GM18526 (cell line): ENCODE results near the gene PSEN1.

Experiments used
- POLR2A ChIP-seq: IDR thresholded peaks from 3 replicates; pipeline ENCODE4 v1.6.1; 2011; ENCODE audit not compliant: insufficient read length; ENCODE audit errors: extremely low read depth

The PSEN1 gene

GRCh38 chr14:73250781-73251500 is 114.6 kb downstream of the PSEN1 start:
- TF ChIP-seq POLR2A = no peak

- no peak for TF ChIP-seq POLR2A
Observed at GRCh38 chr14:73251516-73252215, 115.4 kb downstream of the PSEN1 start.

GRCh38 chr14:73252491-73253322 is 116.4 kb downstream of the PSEN1 start:
- TF ChIP-seq POLR2A = no peak

GRCh38 chr14:73253323-73253610 is 117.0 kb downstream of the PSEN1 start:
- no peak for TF ChIP-seq POLR2A

GRCh38 chr14:73253721-73254120 is 117.4 kb downstream of the PSEN1 start:
- TF ChIP-seq POLR2A = no peak

- no peak for TF ChIP-seq POLR2A
Observed at GRCh38 chr14:73254247-73255004, 118.1 kb downstream of the PSEN1 start.

GRCh38 chr14:73255005-73255400 is 118.7 kb downstream of the PSEN1 start:
- no peak for TF ChIP-seq POLR2A

GRCh38 chr14:73255693-73256225 is 119.5 kb downstream of the PSEN1 start:
- no peak for TF ChIP-seq POLR2A

GRCh38 chr14:73258076-73258475 is 121.8 kb downstream of the PSEN1 start:
- no peak for TF ChIP-seq POLR2A

GRCh38 chr14:73258845-73259611 is 122.7 kb downstream of the PSEN1 start:
- no peak for TF ChIP-seq POLR2A

GRCh38 chr14:73259837-73260236 is 123.5 kb downstream of the PSEN1 start:
- no peak for TF ChIP-seq POLR2A

GRCh38 chr14:73260574-73260973 is 124.3 kb downstream of the PSEN1 start:
- TF ChIP-seq POLR2A = no peak

- TF ChIP-seq POLR2A = no peak
Observed at GRCh38 chr14:73261075-73261474, 124.8 kb downstream of the PSEN1 start.

GRCh38 chr14:73261520-73262426 is 125.5 kb downstream of the PSEN1 start:
- no peak for TF ChIP-seq POLR2A
